ENCODE data around the gene SLC45A1.

DNA sequence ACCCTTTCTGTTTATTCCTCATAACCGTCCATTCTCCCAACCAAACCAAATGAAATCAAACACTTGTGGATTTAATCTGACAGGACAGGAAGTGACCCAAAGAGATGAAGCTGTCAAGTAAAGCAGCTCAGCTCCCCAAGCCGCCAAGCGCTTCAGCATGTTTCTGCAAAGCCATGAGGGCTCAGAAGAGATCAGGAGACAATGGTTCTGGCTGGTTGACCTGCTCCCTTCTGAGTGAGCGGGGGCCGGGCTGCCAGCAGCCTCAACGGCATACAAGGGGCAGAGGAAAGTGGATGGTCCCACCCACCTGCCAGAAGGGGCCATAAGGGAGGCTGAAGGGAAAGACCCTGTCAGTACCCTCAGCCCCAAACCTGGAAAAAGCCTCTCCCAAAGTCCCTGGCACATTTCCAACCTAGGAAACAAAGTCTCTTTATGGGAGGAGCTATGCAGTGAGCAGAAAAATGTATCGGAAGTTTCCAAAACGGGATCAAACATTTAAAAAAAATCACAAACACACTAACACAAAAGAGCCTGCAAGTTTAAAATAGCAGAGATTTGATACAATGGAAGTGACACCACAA is 45.4 kb downstream of the SLC45A1 start:
- TF ChIP-seq CTCF (IDR thresholded peaks at IDR 0.05) (no peak), POLR2A (IDR thresholded peaks at IDR 0.05) (no peak)
